ENCODE results near the gene OR52W1. TPM values are rescaled to one million over a fixed set of nuclear protein-coding genes. Genes with fewer than 3 reads are reported as not detected.

OR52W1 gene
- not detected in 2 replicates for total RNA-seq
- long read RNA-seq: 0 reads

GRCh38 chr11:6199174-6199810, at the start of gene OR52W1:
Gene OR52W1, plus strand, starts transcription at chr11:6199224. Its CDS starts 0 bp downstream, at chr11:6199224.
- Mint-ChIP-seq H3K27me3 (ENCODE audit: low read depth) (no peaks in the 10 kb centered on the region), H3K9me3 (no peaks in the 10 kb centered on the region), H3K4me3 (no peak within 1 kb of the TSS), H3K27ac (ENCODE audit: unreplicated experiment) (peak within 1 kb of the TSS; percentile 21), H3K4me1 (peaks cover 7% of the 10 kb centered on the region), H3K36me3 (ENCODE audit: low read depth) (peaks cover 3% of the 10 kb centered on the region)
- DNase-seq (ENCODE audit: low read depth, low spot score): no peak
- TF ChIP-seq CTCF (conservative IDR thresholded peaks at IDR 0.05): no peak

- no peak overlapping the region for H3K4me3 Mint-ChIP-seq
- no peaks in the 10 kb centered on the region for H3K36me3 Mint-ChIP-seq (ENCODE audit: low read depth)
- H3K4me1 Mint-ChIP-seq: no peaks in the 10 kb centered on the region
- H3K27ac Mint-ChIP-seq (ENCODE audit: unreplicated experiment): no peak overlapping the region
- DNase-seq (ENCODE audit: low read depth, low spot score): no peak
- no peak for TF ChIP-seq CTCF (conservative IDR thresholded peaks at IDR 0.05)
- H3K27me3 Mint-ChIP-seq (ENCODE audit: low read depth): no peaks in the 10 kb centered on the region
- peaks cover 3% of the 10 kb centered on the region for H3K9me3 Mint-ChIP-seq
Measured at GRCh38 chr11:6151117-6151516, 47.9 kb upstream of the OR52W1 start.

- H3K9me3 Mint-ChIP-seq: peaks cover 3% of the 10 kb centered on the region
- no peaks in the 10 kb centered on the region for H3K27me3 Mint-ChIP-seq (ENCODE audit: low read depth)
- no peaks in the 10 kb centered on the region for H3K36me3 Mint-ChIP-seq (ENCODE audit: low read depth)
- H3K4me3 Mint-ChIP-seq: no peak overlapping the region
- DNase-seq (ENCODE audit: low read depth, low spot score): no peak
- TF ChIP-seq CTCF (conservative IDR thresholded peaks at IDR 0.05): no peak
- H3K27ac Mint-ChIP-seq (ENCODE audit: unreplicated experiment): no peak overlapping the region
- no peaks in the 10 kb centered on the region for H3K4me1 Mint-ChIP-seq
Measured at GRCh38 chr11:6152126-6152525, 46.9 kb upstream of the OR52W1 start.

- H3K4me3 Mint-ChIP-seq: no peak overlapping the region
- no peaks in the 10 kb centered on the region for H3K9me3 Mint-ChIP-seq
Measured at GRCh38 chr11:6156628-6157359, 42.2 kb upstream of the OR52W1 start.

GRCh38 chr11:6170226-6170625, 28.8 kb upstream of the OR52W1 start, which contains the start of gene OR52B2:
Gene OR52B2, minus strand, starts transcription at chr11:6170326. Its CDS starts 0 bp downstream, at chr11:6170326.
- Mint-ChIP-seq H3K4me3 (no peak within 1 kb of the TSS), H3K4me1 (no peaks in the 10 kb centered on the region), H3K36me3 (ENCODE audit: low read depth) (no peaks in the 10 kb centered on the region), H3K27ac (ENCODE audit: unreplicated experiment) (no peak within 1 kb of the TSS), H3K27me3 (ENCODE audit: low read depth) (peaks cover 19% of the 10 kb centered on the region), H3K9me3 (peaks cover 4% of the 10 kb centered on the region)
- TF ChIP-seq CTCF (conservative IDR thresholded peaks at IDR 0.05): no peak
- no peak for DNase-seq (ENCODE audit: low read depth, low spot score)

More at GRCh38 chr11:6156628-6157359, 42.2 kb upstream of the OR52W1 start:
- no peak for DNase-seq (ENCODE audit: low read depth, low spot score)
- TF ChIP-seq CTCF (conservative IDR thresholded peaks at IDR 0.05): no peak
- H3K27ac Mint-ChIP-seq (ENCODE audit: unreplicated experiment): no peak overlapping the region
- H3K36me3 Mint-ChIP-seq (ENCODE audit: low read depth): no peaks in the 10 kb centered on the region
- no peaks in the 10 kb centered on the region for H3K4me1 Mint-ChIP-seq
- H3K27me3 Mint-ChIP-seq (ENCODE audit: low read depth): no peaks in the 10 kb centered on the region
